Activated CD4-positive, alpha-beta T cell treated with anti-CD3 and anti-CD28 coated beads, Interleukin-2, amount 10 ng/mL, durations not matched to agents 7 days and 5 days (primary cell): ENCODE data around the gene CUL1. TPM values are rescaled to one million over a fixed set of nuclear protein-coding genes. Genes with fewer than 3 reads are reported as not detected.
"Not testable (repeated sequence)": the region's sequence is repeated elsewhere in the genome, so short reads cannot be mapped to it uniquely, and the experiment has no call there.

Source experiments
- CTCF ChIA-PET: fragments of 350-600 bp; sonication (Branson Sonifier 250); formaldehyde crosslinking; loops from one replicate; lab custom pipeline; 2021; ENCODE audit warnings: antibody characterized with exemption; lab: Charles Lee
- POLR2A ChIA-PET: fragments of 350-600 bp; sonication (Branson Sonifier 250); formaldehyde crosslinking; loops from one replicate; lab custom pipeline; 2021; ENCODE audit warnings: antibody characterized with exemption; lab: Charles Lee
- DNase-seq: peaks from one replicate; pipeline ENCODE4 v3.0.0-alpha.2; 2020
- H3K27ac Mint-ChIP-seq: one replicate; pipeline ENCODE4 v1.8.0; 2021; ENCODE audit warnings: mild to moderate bottlenecking, moderate library complexity, mixed read lengths
- H3K27me3 Mint-ChIP-seq: one replicate; pipeline ENCODE4 v1.8.0; 2021; ENCODE audit warnings: mixed read lengths
- H3K36me3 Mint-ChIP-seq: one replicate; pipeline ENCODE4 v1.8.0; 2021; ENCODE audit warnings: low read depth, mixed read lengths
- H3K4me1 Mint-ChIP-seq: one replicate; pipeline ENCODE4 v1.8.0; 2021; ENCODE audit warnings: mixed read lengths
- H3K4me3 Mint-ChIP-seq: one replicate; pipeline ENCODE4 v1.8.0; 2021; ENCODE audit warnings: mild to moderate bottlenecking, moderate library complexity, mixed read lengths
- H3K9me3 Mint-ChIP-seq: one replicate; pipeline ENCODE4 v1.8.0; 2021; ENCODE audit warnings: mixed read lengths
- total RNA-seq, 2 experiments: library from RNA; stranded (reverse); gene quantifications; one replicate each; pipeline ENCODE4 v1.2.3, GENCODE V29; 2021

The CUL1 gene
- total RNA-seq, 2 experiments from 2014 or later: 51.9 to 57.8 TPM

GRCh38 chr7:148710426-148710825, 11.7 kb downstream of the CUL1 start:
- Mint-ChIP-seq H3K36me3 (peaks cover 15% of the 10 kb centered on the region), H3K4me1 (peaks cover 45% of the 10 kb centered on the region)
- H3K4me3 Mint-ChIP-seq, H3K27ac Mint-ChIP-seq, H3K9me3 Mint-ChIP-seq, H3K27me3 Mint-ChIP-seq, POLR2A ChIA-PET, DNase-seq: not testable (repeated sequence)
- CTCF ChIA-PET: interaction anchor here (0.6 to 1.6 kb wide), 5 partner anchors 9 to 136 kb away, joined by 3 to 4 read pairs (median 3); no protein-coding TSS in a partner anchor

GRCh38 chr7:148711191-148712102, 12.7 kb downstream of the CUL1 start:
- Mint-ChIP-seq H3K4me3 (no peak overlapping the region), H3K27me3 (no peaks in the 10 kb centered on the region), H3K4me1 (peaks cover 38% of the 10 kb centered on the region), H3K27ac (no peak overlapping the region), H3K36me3 (peaks cover 18% of the 10 kb centered on the region), H3K9me3 (no peaks in the 10 kb centered on the region)
- CTCF ChIA-PET: interaction anchor here (0.6 to 1.6 kb wide), 4 partner anchors 8 to 111 kb away, joined by 3 to 4 read pairs (median 3); no protein-coding TSS in a partner anchor
- POLR2A ChIA-PET: no interaction called here
- no peak for DNase-seq

- H3K27me3 Mint-ChIP-seq: no peaks in the 10 kb centered on the region
- peaks cover 28% of the 10 kb centered on the region for H3K36me3 Mint-ChIP-seq
- H3K4me3 Mint-ChIP-seq: no peak overlapping the region
- ChIA-PET POLR2A (no interaction called here), CTCF (no interaction called here)
- H3K4me1 Mint-ChIP-seq: peaks cover 42% of the 10 kb centered on the region
- no peak overlapping the region for H3K27ac Mint-ChIP-seq
- DNase-seq: no peak
- no peaks in the 10 kb centered on the region for H3K9me3 Mint-ChIP-seq
These were observed 14.1 kb downstream of the CUL1 start for GRCh38 chr7:148712678-148713329.

DNA sequence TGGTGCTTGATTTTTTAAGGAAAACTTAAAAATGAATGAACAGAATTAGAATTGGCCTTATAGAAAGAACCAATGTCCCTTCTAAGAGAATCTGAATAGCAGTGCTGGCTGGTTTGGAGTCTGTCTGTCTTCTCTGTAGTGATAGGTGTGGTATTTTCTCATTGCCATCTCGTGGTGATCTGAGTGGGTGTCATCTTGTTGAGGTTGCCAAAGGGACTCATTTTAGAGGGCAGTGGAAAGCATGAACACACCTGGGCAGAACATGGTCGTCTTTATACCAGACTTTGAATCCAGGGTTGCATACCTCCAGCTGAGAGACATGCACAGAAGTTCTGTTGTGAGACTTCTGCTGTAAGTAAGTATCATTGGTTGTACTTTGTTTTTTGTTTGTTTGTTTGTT, 15.8 kb downstream of the CUL1 start:
- POLR2A ChIA-PET: no interaction called here
- peaks cover 38% of the 10 kb centered on the region for H3K4me1 Mint-ChIP-seq

DNA sequence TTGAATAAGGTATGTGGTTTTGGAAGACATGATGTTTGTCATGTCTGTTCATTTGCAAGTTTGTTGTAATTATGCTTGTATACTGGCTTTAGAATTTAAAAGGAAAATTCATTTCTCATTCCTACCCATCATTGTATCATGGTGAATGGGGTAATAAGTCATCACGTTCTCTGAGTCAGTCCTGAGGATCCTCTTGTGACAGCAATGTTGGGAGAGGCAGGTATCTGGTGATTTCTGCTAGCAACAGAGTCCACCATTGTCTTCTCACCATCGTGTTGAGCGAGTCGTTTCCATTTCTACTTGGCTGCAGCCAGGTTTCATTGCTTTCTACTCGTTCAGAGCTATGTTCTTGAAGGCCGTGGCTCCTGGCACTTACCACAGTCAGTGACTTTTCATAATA, 16.3 kb downstream of the CUL1 start:
- ChIA-PET CTCF (interaction anchor here (1.2 kb wide), 1 partner anchor 46 kb away, joined by 3 read pairs; no protein-coding TSS in a partner anchor), POLR2A (no interaction called here)
- DNase-seq: no peak
- Mint-ChIP-seq H3K4me3 (no peak overlapping the region), H3K27ac (no peak overlapping the region), H3K36me3 (peaks cover 28% of the 10 kb centered on the region), H3K9me3 (no peaks in the 10 kb centered on the region), H3K4me1 (peaks cover 38% of the 10 kb centered on the region), H3K27me3 (no peaks in the 10 kb centered on the region)

More for the DNA sequence above, 15.8 kb downstream of the CUL1 start:
- DNase-seq: no peak
- CTCF ChIA-PET: interaction anchor here (1.2 kb wide), 1 partner anchor 46 kb away, joined by 3 read pairs; no protein-coding TSS in a partner anchor
- Mint-ChIP-seq H3K9me3 (no peaks in the 10 kb centered on the region), H3K27me3 (no peaks in the 10 kb centered on the region), H3K36me3 (peaks cover 28% of the 10 kb centered on the region), H3K27ac (no peak overlapping the region), H3K4me3 (no peak overlapping the region)

- H3K27me3 Mint-ChIP-seq: no peaks in the 10 kb centered on the region
- H3K4me1 Mint-ChIP-seq: peaks cover 46% of the 10 kb centered on the region
- H3K4me3 Mint-ChIP-seq: no peak overlapping the region
- no peaks in the 10 kb centered on the region for H3K9me3 Mint-ChIP-seq
- H3K36me3 Mint-ChIP-seq: peaks cover 27% of the 10 kb centered on the region
- DNase-seq: no peak
- ChIA-PET POLR2A (no interaction called here), CTCF (no interaction called here)
- H3K27ac Mint-ChIP-seq: no peak overlapping the region
These were observed 18.6 kb downstream of the CUL1 start for GRCh38 chr7:148717266-148717793.

DNA sequence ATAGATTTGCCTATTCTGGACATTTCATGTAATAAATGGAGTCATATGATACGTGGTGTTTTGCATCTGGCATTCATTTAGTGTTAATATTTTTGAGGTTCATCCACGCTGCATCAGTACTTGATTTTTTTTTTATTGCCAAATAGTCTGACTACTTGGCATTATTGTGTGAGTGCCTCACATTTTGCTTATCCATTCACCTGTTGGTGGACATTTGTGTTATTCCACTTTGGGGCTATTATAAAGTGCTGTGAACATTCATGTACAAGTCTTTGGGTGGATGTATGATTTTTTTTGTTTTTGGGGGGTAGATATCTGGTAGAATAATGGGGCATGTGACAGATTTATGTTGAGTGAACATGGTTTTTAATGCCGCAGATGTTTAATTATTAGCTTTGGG, 19.7 kb downstream of the CUL1 start:
- H3K36me3 Mint-ChIP-seq: peaks cover 28% of the 10 kb centered on the region
- no peak overlapping the region for H3K27ac Mint-ChIP-seq
- ChIA-PET CTCF (no interaction called here), POLR2A (no interaction called here)
- H3K4me3 Mint-ChIP-seq: no peak overlapping the region
- H3K9me3 Mint-ChIP-seq: no peaks in the 10 kb centered on the region
- H3K27me3 Mint-ChIP-seq: no peaks in the 10 kb centered on the region
- DNase-seq: no peak
- peaks cover 54% of the 10 kb centered on the region for H3K4me1 Mint-ChIP-seq

DNA sequence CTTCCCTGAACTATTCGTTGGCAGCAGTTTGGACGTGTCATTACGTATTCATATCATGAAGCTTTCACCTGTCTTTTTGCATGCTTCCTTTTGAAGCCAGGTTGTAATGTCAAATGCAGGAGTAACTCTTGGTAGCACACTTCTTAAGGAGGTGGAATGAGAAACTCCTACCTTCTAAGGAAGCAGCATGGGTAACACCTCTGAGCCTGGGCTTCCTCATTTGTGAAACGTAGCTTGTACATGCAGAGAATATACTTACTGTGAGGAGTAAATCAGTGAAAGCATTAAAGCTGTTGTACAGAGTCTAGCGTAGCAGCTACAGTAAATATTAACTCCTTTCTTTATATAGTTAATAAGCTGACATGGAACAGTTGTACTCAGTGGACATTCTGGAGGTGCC, 21.1 kb downstream of the CUL1 start:
- Mint-ChIP-seq H3K4me3 (no peak overlapping the region), H3K9me3 (no peaks in the 10 kb centered on the region), H3K4me1 (peaks cover 60% of the 10 kb centered on the region), H3K27ac (no peak overlapping the region), H3K27me3 (no peaks in the 10 kb centered on the region), H3K36me3 (peaks cover 22% of the 10 kb centered on the region)
- POLR2A ChIA-PET: no interaction called here
- no peak for DNase-seq
- CTCF ChIA-PET: interaction anchor here (0.5 to 1.4 kb wide), 2 partner anchors 9 to 27 kb away, joined by 3 read pairs; no protein-coding TSS in a partner anchor

GRCh38 chr7:148720472-148720871, 21.8 kb downstream of the CUL1 start:
- H3K9me3 Mint-ChIP-seq: no peaks in the 10 kb centered on the region
- DNase-seq: no peak
- H3K27me3 Mint-ChIP-seq: no peaks in the 10 kb centered on the region
- peak overlapping the region; percentile 16 for H3K27ac Mint-ChIP-seq
- H3K36me3 Mint-ChIP-seq: peaks cover 18% of the 10 kb centered on the region
- ChIA-PET POLR2A (no interaction called here), CTCF (interaction anchor here (0.5 to 1.4 kb wide), 2 partner anchors 9 to 27 kb away, joined by 3 read pairs; no protein-coding TSS in a partner anchor)
- peaks cover 61% of the 10 kb centered on the region for H3K4me1 Mint-ChIP-seq
- H3K4me3 Mint-ChIP-seq: no peak overlapping the region

DNA sequence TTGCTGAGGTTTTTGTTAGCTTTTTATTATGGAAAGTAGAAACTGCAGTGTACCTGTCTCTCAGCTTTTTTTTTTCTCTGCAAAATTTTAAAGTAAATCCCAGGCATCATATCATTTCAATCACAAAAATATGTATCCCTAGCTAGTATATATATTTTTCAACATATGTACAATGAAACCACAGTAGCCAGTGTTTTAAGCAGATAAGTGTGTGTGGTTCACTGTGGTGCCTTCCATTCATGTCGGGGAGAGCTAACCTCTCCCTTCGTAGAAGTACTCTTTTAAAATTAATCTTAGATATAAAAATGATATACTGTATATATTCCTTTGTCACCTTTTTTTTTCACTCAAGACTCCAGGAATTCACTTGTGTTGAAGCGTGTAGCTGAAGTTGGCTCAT, 22.7 kb downstream of the CUL1 start:
- peaks cover 15% of the 10 kb centered on the region for H3K36me3 Mint-ChIP-seq
- H3K27ac Mint-ChIP-seq: no peak overlapping the region
- no peak overlapping the region for H3K4me3 Mint-ChIP-seq
- DNase-seq: no peak
- H3K27me3 Mint-ChIP-seq: no peaks in the 10 kb centered on the region
- peaks cover 70% of the 10 kb centered on the region for H3K4me1 Mint-ChIP-seq
- CTCF ChIA-PET: interaction anchor here (1.5 kb wide), 1 partner anchor 13 kb away, joined by 5 read pairs; no protein-coding TSS in a partner anchor
- POLR2A ChIA-PET: no interaction called here
- H3K9me3 Mint-ChIP-seq: no peaks in the 10 kb centered on the region

- POLR2A ChIA-PET: interaction anchor here (0.6 to 1.3 kb wide), 2 partner anchors 20 to 51 kb away, joined by 3 read pairs; no protein-coding TSS in a partner anchor
- peaks cover 73% of the 10 kb centered on the region for H3K4me1 Mint-ChIP-seq
- no peaks in the 10 kb centered on the region for H3K9me3 Mint-ChIP-seq
- H3K4me3 Mint-ChIP-seq: no peak overlapping the region
- H3K27ac Mint-ChIP-seq: no peak overlapping the region
- CTCF ChIA-PET: interaction anchor here (1.5 kb wide), 1 partner anchor 14 kb away, joined by 5 read pairs; no protein-coding TSS in a partner anchor
- H3K27me3 Mint-ChIP-seq: no peaks in the 10 kb centered on the region
- peaks cover 7% of the 10 kb centered on the region for H3K36me3 Mint-ChIP-seq
- DNase-seq: peak; percentile 10
These were observed 23.9 kb downstream of the CUL1 start for GRCh38 chr7:148722340-148723165.

DNA sequence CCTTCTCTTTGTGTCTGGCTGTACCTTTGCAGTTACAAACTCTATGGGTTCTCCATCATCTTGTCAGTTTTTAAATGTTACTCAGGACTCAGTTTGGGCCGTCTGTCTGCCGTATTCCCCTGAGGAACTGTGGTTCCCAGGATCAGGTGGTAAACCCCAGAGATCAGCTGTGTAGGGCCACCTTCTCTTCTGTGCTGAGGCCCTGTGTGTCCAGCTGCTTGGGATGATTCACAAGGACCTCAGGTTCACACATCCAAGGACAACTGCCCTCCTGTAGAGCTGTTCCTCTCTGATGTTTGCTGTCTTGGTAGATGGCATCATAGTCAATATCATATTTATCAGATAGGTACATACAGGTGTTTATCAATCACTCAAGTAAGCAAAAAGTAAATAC, 24.5 kb downstream of the CUL1 start:
- CTCF ChIA-PET: interaction anchor here (0.7 kb wide), 1 partner anchor 22 kb away, joined by 3 read pairs; no protein-coding TSS in a partner anchor
- Mint-ChIP-seq H3K36me3 (peaks cover 7% of the 10 kb centered on the region), H3K4me1 (peaks cover 76% of the 10 kb centered on the region), H3K4me3 (no peak overlapping the region), H3K9me3 (no peaks in the 10 kb centered on the region), H3K27me3 (no peaks in the 10 kb centered on the region), H3K27ac (no peak overlapping the region)
- POLR2A ChIA-PET: interaction anchor here (1.3 kb wide), 1 partner anchor 20 kb away, joined by 3 read pairs; no protein-coding TSS in a partner anchor
- no peak for DNase-seq
